ENCODE results near the gene DST. TPM values are rescaled to one million over a fixed set of nuclear protein-coding genes. Genes with fewer than 3 reads are reported as not detected.

DST gene
- total and polyA plus RNA-seq, 2 donors (not counting 1 experiment from before 2014, with no cell fraction given) = 78.6 to 670 TPM

DNA sequence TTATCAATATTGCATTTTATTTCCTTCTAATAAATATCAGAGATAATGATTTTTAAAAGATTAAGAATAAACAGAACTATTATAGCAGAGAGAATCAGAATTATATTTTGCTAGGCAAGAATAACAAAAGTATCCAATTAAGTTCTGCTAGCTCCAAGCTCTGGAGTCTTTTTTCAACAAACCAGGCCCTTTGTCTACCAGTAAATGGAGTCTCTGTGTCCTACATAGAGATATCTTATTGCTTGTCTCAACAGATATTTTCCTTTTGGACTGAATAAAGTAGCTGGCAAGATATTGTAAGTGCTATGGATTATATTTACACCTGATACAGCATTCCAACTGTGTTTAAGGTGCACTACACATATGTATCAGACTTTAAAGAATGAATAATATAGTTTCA, 107.1 kb downstream of the DST start:
- Histone ChIP-seq H3K4me3 (replicated peaks in 1 of 4; ENCODE audit: control extremely low read depth in 1 of 4, insufficient read depth in 1 of 4, low read depth in 3 of 4, low read length in 4 of 4) (no peak overlapping the region), H3K79me2 (ENCODE audit: control insufficient read depth, insufficient read depth, low read length) (peaks cover 36% of the 10 kb centered on the region), H3K27ac (ENCODE audit: insufficient read depth, low read length) (no peak overlapping the region), H2AFZ (ENCODE audit: low read length) (no peak overlapping the region), H3K36me3 (ENCODE audit: control insufficient read depth, insufficient read depth, low read length) (peaks cover 2% of the 10 kb centered on the region), H3K9ac (ENCODE audit: insufficient read depth, low read length) (no peak overlapping the region), H4K20me1 (ENCODE audit: control insufficient read depth, extremely low read depth, insufficient read depth, low read length) (no peaks in the 10 kb centered on the region), H3K4me1 (ENCODE audit: control insufficient read depth, extremely low read depth, insufficient read depth, low read length) (peaks cover 5% of the 10 kb centered on the region), H3K4me2 (ENCODE audit: extremely low read depth, insufficient read depth, low read length) (no peak overlapping the region), H3K9me3 (ENCODE audit: control insufficient read depth, insufficient read depth, low read depth, low read length) (no peaks in the 10 kb centered on the region), H3K27me3 (ENCODE audit: control insufficient read depth, insufficient read depth, low read length) (no peaks in the 10 kb centered on the region)
- DNase-seq (ENCODE audit: low read depth in 2 of 2) = no peak
- no peak for TF ChIP-seq EZH2 (IDR thresholded peaks at IDR 0.05; ENCODE audit: low read length, missing control alignments)

DNA sequence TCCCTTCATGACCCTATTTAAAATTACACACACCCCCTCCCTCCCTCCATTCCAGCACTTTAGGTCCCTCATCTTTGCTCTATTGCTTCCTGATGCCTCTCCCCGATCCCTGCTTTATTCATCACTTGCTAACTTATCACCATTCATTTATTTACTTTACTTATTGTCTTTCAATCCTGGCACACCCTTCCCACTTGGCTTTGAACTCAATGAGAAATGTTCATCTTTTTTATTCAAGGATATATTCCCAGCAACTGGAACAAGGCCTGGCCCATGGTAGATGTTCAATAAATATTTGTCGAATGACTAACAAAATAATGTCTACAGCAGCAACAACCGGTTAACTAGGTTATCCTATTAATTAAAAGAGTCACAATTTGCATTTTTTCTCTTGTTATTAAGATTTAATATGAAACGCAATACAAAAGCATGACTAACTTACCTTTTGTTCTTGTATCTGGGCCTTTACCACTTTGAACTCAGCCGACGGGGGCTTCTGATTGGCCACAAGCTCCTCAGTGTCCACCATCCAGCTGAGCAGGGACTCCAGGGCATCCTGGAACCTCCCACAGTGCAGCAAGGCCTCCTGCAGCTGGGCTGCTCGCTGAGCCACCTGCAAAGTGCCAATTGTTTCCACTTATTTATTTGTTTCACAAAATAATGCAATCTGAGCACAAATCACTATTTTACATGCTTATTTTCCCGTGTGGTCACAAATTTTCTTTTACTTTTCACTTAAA, 107.8 kb downstream of the DST start:
- Histone ChIP-seq H3K27me3 (ENCODE audit: control insufficient read depth, insufficient read depth, low read length) (no peaks in the 10 kb centered on the region), H3K9me3 (ENCODE audit: control insufficient read depth, insufficient read depth, low read depth, low read length) (no peaks in the 10 kb centered on the region), H3K9ac (ENCODE audit: insufficient read depth, low read length) (no peak overlapping the region), H3K27ac (ENCODE audit: insufficient read depth, low read length) (no peak overlapping the region), H3K4me3 (replicated peaks in 1 of 4; ENCODE audit: control extremely low read depth in 1 of 4, insufficient read depth in 1 of 4, low read depth in 3 of 4, low read length in 4 of 4) (no peak overlapping the region), H3K36me3 (ENCODE audit: control insufficient read depth, insufficient read depth, low read length) (peaks cover 2% of the 10 kb centered on the region), H3K4me1 (ENCODE audit: control insufficient read depth, extremely low read depth, insufficient read depth, low read length) (peaks cover 4% of the 10 kb centered on the region), H3K4me2 (ENCODE audit: extremely low read depth, insufficient read depth, low read length) (no peak overlapping the region), H2AFZ (ENCODE audit: low read length) (no peak overlapping the region), H4K20me1 (ENCODE audit: control insufficient read depth, extremely low read depth, insufficient read depth, low read length) (no peaks in the 10 kb centered on the region), H3K79me2 (ENCODE audit: control insufficient read depth, insufficient read depth, low read length) (peaks cover 29% of the 10 kb centered on the region)
- no peak for TF ChIP-seq EZH2 (IDR thresholded peaks at IDR 0.05; ENCODE audit: low read length, missing control alignments)
- TF ChIP-seq, protein P1, sequence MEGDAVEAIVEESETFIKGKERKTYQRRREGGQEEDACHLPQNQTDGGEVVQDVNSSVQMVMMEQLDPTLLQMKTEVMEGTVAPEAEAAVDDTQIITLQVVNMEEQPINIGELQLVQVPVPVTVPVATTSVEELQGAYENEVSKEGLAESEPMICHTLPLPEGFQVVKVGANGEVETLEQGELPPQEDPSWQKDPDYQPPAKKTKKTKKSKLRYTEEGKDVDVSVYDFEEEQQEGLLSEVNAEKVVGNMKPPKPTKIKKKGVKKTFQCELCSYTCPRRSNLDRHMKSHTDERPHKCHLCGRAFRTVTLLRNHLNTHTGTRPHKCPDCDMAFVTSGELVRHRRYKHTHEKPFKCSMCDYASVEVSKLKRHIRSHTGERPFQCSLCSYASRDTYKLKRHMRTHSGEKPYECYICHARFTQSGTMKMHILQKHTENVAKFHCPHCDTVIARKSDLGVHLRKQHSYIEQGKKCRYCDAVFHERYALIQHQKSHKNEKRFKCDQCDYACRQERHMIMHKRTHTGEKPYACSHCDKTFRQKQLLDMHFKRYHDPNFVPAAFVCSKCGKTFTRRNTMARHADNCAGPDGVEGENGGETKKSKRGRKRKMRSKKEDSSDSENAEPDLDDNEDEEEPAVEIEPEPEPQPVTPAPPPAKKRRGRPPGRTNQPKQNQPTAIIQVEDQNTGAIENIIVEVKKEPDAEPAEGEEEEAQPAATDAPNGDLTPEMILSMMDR (conservative IDR thresholded peaks at IDR 0.05 in 1 of 2, IDR thresholded peaks at IDR 0.05 in 1 of 2; ENCODE audit: low read depth in 1 of 2, low read length in 2 of 2) = no peak
- no peak for DNase-seq (ENCODE audit: low read depth in 2 of 2)

DNA sequence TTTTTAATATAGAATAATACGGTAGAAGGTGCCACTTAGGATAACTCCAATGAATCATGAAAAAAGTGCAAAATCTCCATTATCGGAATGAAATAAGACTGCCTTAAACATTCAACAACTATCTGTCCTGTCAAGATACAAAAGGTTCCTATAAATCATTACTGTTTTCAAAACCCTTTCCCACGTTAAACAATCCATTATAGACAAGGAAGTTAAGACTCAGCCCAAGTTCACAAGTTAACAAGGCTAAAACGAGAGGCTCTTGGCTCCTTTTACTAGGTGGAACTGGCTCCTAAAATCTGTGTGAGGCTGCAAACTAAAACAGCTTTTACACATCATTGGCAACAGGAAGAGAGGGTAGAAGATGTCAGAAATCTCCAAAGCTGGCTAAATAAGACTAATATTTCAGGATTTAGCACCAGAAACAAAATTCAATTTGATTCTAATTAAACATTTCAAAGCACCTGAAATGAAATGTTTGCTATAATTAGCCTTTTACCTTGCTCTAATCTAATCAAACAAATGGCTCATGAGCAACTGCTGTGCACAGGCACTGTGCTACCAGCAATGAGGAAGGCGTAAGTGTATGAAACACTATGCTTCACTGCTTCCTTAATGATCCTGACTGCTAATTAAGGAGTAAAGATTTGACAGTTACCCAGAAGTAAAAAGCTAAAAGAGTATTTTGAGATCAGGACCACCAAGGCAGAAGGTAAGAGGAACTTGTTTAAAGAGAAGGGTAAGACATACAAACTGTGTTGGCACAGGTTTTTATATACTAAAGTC, 109.7 kb downstream of the DST start:
- H3K4me1 ChIP-seq (ENCODE audit: control insufficient read depth, extremely low read depth, insufficient read depth, low read length) = peaks cover 5% of the 10 kb centered on the region
- peaks cover 14% of the 10 kb centered on the region for H3K79me2 ChIP-seq (ENCODE audit: control insufficient read depth, insufficient read depth, low read length)
- no peak overlapping the region for H2AFZ ChIP-seq (ENCODE audit: low read length)
- peaks cover 2% of the 10 kb centered on the region for H3K36me3 ChIP-seq (ENCODE audit: control insufficient read depth, insufficient read depth, low read length)
- no peak overlapping the region for H3K27ac ChIP-seq (ENCODE audit: insufficient read depth, low read length)
- no peaks in the 10 kb centered on the region for H3K9me3 ChIP-seq (ENCODE audit: control insufficient read depth, insufficient read depth, low read depth, low read length)
- no peak overlapping the region for H3K4me2 ChIP-seq (ENCODE audit: extremely low read depth, insufficient read depth, low read length)
- TF ChIP-seq EZH2 (IDR thresholded peaks at IDR 0.05; ENCODE audit: low read length, missing control alignments) = no peak
- TF ChIP-seq, protein P1 (conservative IDR thresholded peaks at IDR 0.05 in 1 of 2, IDR thresholded peaks at IDR 0.05 in 1 of 2; ENCODE audit: low read depth in 1 of 2, low read length in 2 of 2) = no peak
- H3K27me3 ChIP-seq (ENCODE audit: control insufficient read depth, insufficient read depth, low read length) = no peaks in the 10 kb centered on the region
- DNase-seq (ENCODE audit: low read depth in 2 of 2) = no peak
- H3K4me3 ChIP-seq (replicated peaks in 1 of 4; ENCODE audit: control extremely low read depth in 1 of 4, insufficient read depth in 1 of 4, low read depth in 3 of 4, low read length in 4 of 4) = no peak overlapping the region
- H3K9ac ChIP-seq (ENCODE audit: insufficient read depth, low read length) = no peak overlapping the region
- no peaks in the 10 kb centered on the region for H4K20me1 ChIP-seq (ENCODE audit: control insufficient read depth, extremely low read depth, insufficient read depth, low read length)
